Activated T-cell treated with anti-CD3 and anti-CD28 coated beads for 24 hours (primary cell): ENCODE measurements around the gene JAML.
"Not testable (repeated sequence)": the region's sequence is repeated elsewhere in the genome, so short reads cannot be mapped to it uniquely, and the experiment has no call there.

ENCODE experiments used
- DNase-seq: peaks from one replicate; pipeline ENCODE4 v3.0.0-alpha.2; 2020; ENCODE audit warnings: low read depth

JAML gene

GRCh38 chr11:118194835-118195627, 29.8 kb downstream of the JAML start:
- no peak for DNase-seq

GRCh38 chr11:118193910-118194566, 30.8 kb downstream of the JAML start:
- DNase-seq: no peak

DNA sequence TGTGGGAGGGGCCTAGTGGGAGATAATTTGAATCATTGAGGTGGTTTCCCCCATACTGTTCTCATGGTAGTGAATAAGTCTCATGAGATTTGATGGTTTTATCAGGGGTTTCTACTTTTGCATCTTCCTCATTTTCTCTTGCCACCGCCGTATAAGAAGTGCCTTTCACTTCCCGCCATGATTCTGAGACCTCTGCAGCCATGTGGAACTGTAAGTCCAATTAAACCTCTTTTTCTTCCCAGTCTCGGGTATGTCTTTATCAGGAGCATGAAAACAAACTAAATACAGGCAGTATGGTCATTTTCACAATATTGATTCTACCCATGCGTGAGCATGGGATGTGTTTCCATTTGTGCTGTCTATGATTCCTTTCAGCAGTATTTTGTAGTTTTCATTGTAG, 32.0 kb downstream of the JAML start:
- not testable (repeated sequence) for DNase-seq

GRCh38 chr11:118190942-118191506, 33.8 kb downstream of the JAML start:
- not testable (repeated sequence) for DNase-seq

DNA sequence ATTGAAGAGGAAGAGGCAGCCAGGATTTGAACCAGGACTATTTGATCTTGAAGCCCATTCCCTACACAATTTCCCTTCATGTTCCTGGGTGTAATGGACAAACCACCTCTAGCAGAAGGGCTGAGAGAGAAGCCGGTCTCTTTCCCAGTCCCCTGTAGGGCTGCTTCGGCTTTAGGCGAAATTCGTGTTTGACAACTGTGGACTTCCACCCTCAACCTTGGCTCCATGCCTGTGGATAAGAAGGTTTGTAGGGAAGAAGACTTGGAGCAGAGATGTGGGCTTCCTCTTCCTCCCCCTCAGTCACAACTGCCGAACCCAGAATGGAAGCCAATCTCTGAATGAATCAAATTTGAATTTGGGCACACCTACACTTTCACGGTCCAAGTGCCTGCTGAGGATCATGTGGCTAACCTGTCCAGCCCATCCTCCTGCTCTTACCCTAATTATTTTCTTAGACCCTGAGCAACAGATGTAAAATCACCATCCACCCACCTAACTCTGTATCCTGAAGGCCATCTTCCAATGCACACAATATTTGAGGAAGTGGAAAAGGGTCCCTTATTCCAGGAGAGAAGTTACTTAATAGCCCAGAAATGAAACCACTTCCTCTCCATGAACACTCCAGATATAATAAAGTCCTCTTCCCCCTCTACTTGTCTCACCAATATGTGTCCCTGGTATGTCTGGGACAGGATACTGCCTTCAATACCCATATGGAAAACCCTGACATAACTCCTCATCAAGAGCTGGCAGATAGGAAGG, 38.3 kb downstream of the JAML start:
- no peak for DNase-seq

- DNase-seq: no peak
Observed at GRCh38 chr11:118184784-118185579, 39.8 kb downstream of the JAML start.

- DNase-seq: not testable (repeated sequence)
Observed at GRCh38 chr11:118183691-118184090, 41.1 kb downstream of the JAML start.

GRCh38 chr11:118180300-118180703, 44.5 kb downstream of the JAML start:
- DNase-seq: no peak

GRCh38 chr11:118176778-118177134, 48.1 kb downstream of the JAML start:
- no peak for DNase-seq

- DNase-seq: no peak
Observed at GRCh38 chr11:118175993-118176777, 48.6 kb downstream of the JAML start, which contains the start of gene SCN2B. SCN2B (minus strand) TSS chr11:118176639; CDS start chr11:118176431, 208 bp downstream.

DNA sequence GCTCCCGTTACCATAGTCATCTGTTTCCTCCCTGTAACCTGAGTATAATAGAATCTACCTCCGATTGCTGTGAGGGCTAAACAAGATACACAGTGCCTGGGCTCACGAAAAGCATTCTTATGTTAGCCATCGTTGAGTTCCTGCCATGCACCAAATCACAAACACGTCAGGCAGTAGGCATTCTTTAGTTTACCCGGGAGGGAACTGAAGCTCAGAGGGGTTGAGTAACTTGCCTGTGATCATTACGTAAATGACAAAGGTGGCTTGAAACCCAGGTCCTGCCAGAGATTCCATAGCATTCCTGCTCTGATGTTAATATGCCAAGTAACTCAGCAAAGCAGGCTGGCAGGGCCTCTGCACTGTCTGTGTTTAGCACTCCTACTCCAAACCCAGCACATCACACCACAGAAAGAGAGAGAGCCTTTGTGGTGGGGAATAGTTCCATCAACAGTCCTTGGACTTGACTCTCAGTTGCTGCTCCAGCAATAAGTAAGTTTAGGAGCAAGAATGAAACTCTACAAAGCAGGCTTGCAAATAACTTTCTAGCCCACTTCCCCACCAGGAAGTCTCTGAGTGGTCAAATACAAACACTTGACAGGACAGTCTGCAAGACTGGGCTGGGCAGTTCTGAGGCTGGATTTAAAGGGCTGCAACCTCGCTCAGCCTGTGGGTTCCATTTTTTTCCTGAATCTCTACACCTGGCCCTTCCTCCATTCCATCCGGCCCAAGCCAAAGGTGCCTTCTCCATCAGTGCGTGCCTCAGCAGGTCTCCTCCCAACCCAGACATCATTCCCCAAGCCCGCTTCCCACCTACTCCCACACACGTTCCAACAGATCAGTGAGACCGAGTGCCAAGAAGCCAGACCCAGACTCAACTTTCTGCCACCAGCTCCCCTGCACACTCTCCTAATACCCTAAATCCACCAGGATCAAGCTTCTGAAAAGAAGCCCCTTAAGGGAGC, 49.5 kb downstream of the JAML start:
- no peak for DNase-seq

GRCh38 chr11:118174006-118174567, 50.7 kb downstream of the JAML start:
- no peak for DNase-seq

GRCh38 chr11:118172356-118172755, 52.5 kb downstream of the JAML start:
- no peak for DNase-seq

DNA sequence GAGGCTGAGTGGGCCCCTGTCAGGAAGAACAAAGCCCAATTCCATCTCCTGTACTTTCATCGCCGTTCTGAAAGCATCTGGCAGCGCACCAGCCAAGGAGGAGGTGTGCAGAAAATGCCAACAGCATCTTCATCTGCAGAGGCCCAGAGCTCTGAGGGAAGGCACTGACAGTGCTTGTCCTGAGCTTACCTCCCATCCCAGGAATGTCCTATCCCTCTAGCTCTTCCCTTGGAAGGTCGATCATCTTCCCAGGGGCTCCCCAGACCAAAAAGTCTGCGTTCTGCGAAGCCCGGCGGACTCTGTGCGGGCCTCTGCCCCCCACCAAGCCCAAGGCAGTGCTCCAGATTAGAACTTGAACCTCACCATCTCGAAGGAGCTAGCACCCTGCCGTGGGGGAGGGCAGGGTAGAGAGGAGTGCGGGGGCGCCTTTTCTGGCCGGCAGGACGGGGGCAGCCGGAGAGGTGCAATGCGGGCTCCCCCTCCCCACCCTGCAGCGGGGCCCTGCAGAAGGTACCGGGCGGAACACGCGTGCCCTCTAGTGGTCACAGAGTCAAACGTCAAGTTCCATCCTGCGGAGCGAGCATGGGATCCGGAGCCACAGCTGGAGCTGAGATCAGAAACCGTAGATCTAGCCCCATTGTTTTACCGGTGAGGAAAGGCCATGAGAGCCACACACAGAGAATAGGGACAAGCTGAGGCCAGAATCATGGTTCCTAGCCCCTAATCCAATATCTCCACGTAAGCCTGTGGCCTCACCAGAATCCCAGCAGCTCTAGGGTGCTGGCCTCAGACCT, 53.3 kb downstream of the JAML start:
- DNase-seq: peak; percentile 63

- DNase-seq: no peak
Observed at GRCh38 chr11:118170882-118171268, 53.9 kb downstream of the JAML start.

- no peak for DNase-seq
Observed at GRCh38 chr11:118170231-118170630, 54.6 kb downstream of the JAML start.

DNA sequence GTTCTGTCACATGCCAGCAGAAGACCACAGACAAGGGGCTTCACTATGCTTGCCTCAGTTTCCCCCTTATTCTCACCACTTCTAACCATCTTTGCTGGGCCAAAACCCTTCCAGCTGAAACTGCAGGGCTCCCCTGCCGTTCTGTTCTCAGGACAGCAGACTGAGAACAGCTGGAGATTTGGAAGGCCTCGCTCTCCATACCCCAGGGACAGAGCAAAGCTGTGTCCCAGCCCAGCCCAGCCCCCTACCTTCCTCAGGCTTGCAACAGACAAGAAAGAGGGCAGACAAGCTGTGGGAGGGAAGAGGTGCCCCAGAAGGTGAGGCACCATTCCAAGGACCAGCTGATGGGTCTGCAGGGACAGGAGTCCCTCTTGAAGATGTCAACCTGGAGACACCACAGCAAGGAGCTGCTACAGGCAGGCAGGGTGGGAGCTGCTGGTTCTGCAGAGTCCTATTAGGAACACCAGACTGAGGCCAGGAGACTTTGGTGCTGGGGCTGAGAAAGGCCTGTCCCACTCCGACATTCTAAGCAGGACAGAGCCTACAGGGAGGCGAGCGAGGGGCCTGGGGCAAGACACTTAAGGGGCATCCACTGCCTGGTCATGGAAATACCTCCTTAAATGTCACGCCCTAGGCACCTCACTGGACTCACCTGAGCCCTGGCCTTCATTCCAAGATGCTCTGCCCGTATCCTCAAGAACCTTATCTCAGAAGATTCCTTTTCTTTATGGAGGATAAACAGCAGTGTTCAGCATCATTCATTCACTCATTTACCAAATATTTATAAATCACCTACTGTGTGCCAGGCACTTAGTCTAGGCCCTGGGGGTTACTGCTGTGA, 55.3 kb downstream of the JAML start:
- no peak for DNase-seq

- DNase-seq: no peak
Observed at GRCh38 chr11:118168751-118169150, 56.1 kb downstream of the JAML start.
